A549 (cell line): Measurements from ENCODE around the gene OXSM. TPM values are rescaled to one million over a fixed set of nuclear protein-coding genes. Genes with fewer than 3 reads are reported as not detected.

Experiments used
- ATAC-seq, 2 experiments: fragments of 200-7000 bp in 1 of 2; fragments of >200 bp in 1 of 2; cut with Nextera tagmentation in 1 of 2; cut with Tn5 transposase in 1 of 2; 3 replicates each; pipeline versions ENCODE4 v1.8.0 to v1.9.1; 2018 to 2020; ENCODE audit warnings: mild to moderate bottlenecking in 1 of 2, moderate library complexity in 1 of 2
- CTCF ChIA-PET: fragments of 300-600 bp; sonication (Branson Sonifier 250); formaldehyde crosslinking; extraction: SDS; loops from one replicate; lab custom pipeline; 2021; ENCODE audit warnings: antibody characterized with exemption, inconsistent platforms; lab: Yijun Ruan, JAX
- POLR2A ChIA-PET: fragments of 350-600 bp; formaldehyde crosslinking; extraction: SDS; loops from one replicate; lab custom pipeline; 2021; ENCODE audit warnings: antibody characterized with exemption, inconsistent platforms; lab: Yijun Ruan, JAX
- DNase-seq, 2 experiments: peaks; one replicate each; pipeline versions ENCODE4 v3.0.0 to v3.0.0-alpha.2; 2011 to 2016; ENCODE audit warnings: low read depth in 1 of 2, low spot score in 1 of 2
- FAIRE-seq: peaks from 2 replicates; lab custom pipeline; 2011; peaks lifted over from hg19 to GRCh38; lab: Jason Lieb, UNC
- H3K27ac ChIP-seq, 2 experiments: fragments of >200 bp; sonication (Bioruptor Twin); formaldehyde crosslinking; 3 replicates each; pipeline ENCODE4 v1.5.1; 2016 to 2017
- H3K4me1 ChIP-seq: fragments of >200 bp; sonication (Bioruptor Twin); formaldehyde crosslinking; 3 replicates; pipeline ENCODE4 v1.6.1; 2016
- H3K4me2 ChIP-seq: fragments of >200 bp; sonication (Bioruptor Twin); formaldehyde crosslinking; 3 replicates; pipeline ENCODE4 v1.6.1; 2016
- H3K4me3 ChIP-seq: fragments of >200 bp; sonication (Bioruptor Twin); formaldehyde crosslinking; 3 replicates; pipeline ENCODE4 v1.5.1; 2016
- H3K9me3 ChIP-seq: fragments of >200 bp; sonication (Bioruptor Twin); formaldehyde crosslinking; 3 replicates; pipeline ENCODE4 v1.6.1; 2016
- BHLHE40 ChIP-seq: IDR thresholded peaks from 2 replicates; pipeline ENCODE4 v1.6.1; 2012; ENCODE audit warnings: low read depth, low read length, inconsistent platforms
- CBX2 ChIP-seq: fragments of 200-600 bp; sonication (generic); IDR thresholded peaks from 2 replicates; pipeline ENCODE4 v1.6.1; 2016; ENCODE audit warnings: low read depth, mild to moderate bottlenecking, borderline replicate concordance
- CEBPB ChIP-seq, 2 experiments: fragments of >200 bp in 1 of 2; sonication (Bioruptor Twin) in 1 of 2; formaldehyde crosslinking in 1 of 2; IDR thresholded peaks; 2 replicates each; pipeline ENCODE4 v1.6.1; 2012 to 2016
- CHD2 ChIP-seq: fragments of 150-350 bp; IDR thresholded peaks from 2 replicates; pipeline ENCODE4 v1.6.1; 2014; ENCODE audit warnings: low read length; ENCODE audit not compliant: partially characterized antibody
- CHD4 ChIP-seq: fragments of 200-600 bp; sonication (generic); IDR thresholded peaks from 2 replicates; pipeline ENCODE4 v1.6.1; 2016; ENCODE audit warnings: antibody characterized with exemption, mild to moderate bottlenecking, borderline replicate concordance
- CTCF ChIP-seq: fragments of >200 bp; sonication (Bioruptor Twin); formaldehyde crosslinking; IDR thresholded peaks from 3 replicates; pipeline ENCODE4 v1.5.1; 2016
- ESRRA ChIP-seq: fragments of 150-350 bp; IDR thresholded peaks from 2 replicates; pipeline ENCODE4 v1.6.1; 2014; ENCODE audit warnings: mild to moderate bottlenecking, low read length, borderline replicate concordance
- FOSB ChIP-seq: fragments of 250-450 bp; sonication (Bioruptor Pico); IDR thresholded peaks from 2 replicates; pipeline ENCODE4 v1.5.0; 2020; ENCODE audit warnings: mild to moderate bottlenecking, moderate library complexity
- FOSL2 ChIP-seq, 2 experiments: fragments of 450-650 bp in 1 of 2; fragments of >200 bp in 1 of 2; sonication (Bioruptor Twin) in 1 of 2; formaldehyde crosslinking; IDR thresholded peaks; 2 replicates each; pipeline versions ENCODE4 v1.5.0 to v1.6.1; 2016 to 2020; ENCODE audit warnings: mild to moderate bottlenecking in 1 of 2, moderate library complexity in 1 of 2
- FOXS1 ChIP-seq: fragments of 250-450 bp; sonication (Bioruptor Pico); IDR thresholded peaks from 2 replicates; pipeline ENCODE4 v1.5.0; 2020; ENCODE audit warnings: mild to moderate bottlenecking, moderate library complexity
- HEYL ChIP-seq: fragments of 250-450 bp; sonication (Bioruptor Pico); IDR thresholded peaks from 2 replicates; pipeline ENCODE4 v1.8.0; 2021; ENCODE audit warnings: mild to moderate bottlenecking, moderate library complexity
- HOXA7 ChIP-seq: fragments of 250-450 bp; sonication (Bioruptor Pico); IDR thresholded peaks from 2 replicates; pipeline ENCODE4 v1.5.0; 2020; ENCODE audit warnings: mild to moderate bottlenecking, moderate library complexity
- HOXB13 ChIP-seq: fragments of 250-450 bp; sonication (Bioruptor Pico); IDR thresholded peaks from 2 replicates; pipeline ENCODE4 v1.5.0; 2020; ENCODE audit warnings: low read depth, mild to moderate bottlenecking, moderate library complexity
- HOXB5 ChIP-seq: fragments of 250-450 bp; sonication (Bioruptor Pico); IDR thresholded peaks from 2 replicates; pipeline ENCODE4 v1.5.0; 2020; ENCODE audit warnings: mild to moderate bottlenecking, moderate library complexity
- KDM5A ChIP-seq: fragments of 200-600 bp; sonication (generic); IDR thresholded peaks from 2 replicates; pipeline ENCODE4 v1.6.1; 2016; ENCODE audit warnings: antibody characterized with exemption, mild to moderate bottlenecking
- NFE2L2 ChIP-seq: fragments of 150-350 bp; conservative IDR thresholded peaks from 2 replicates; pipeline ENCODE4 v1.6.1; 2014; ENCODE audit warnings: low read length
- PHF8 ChIP-seq: fragments of 200-600 bp; sonication (generic); IDR thresholded peaks from 2 replicates; pipeline ENCODE4 v1.6.1; 2016; ENCODE audit warnings: low read depth, mild to moderate bottlenecking, antibody characterized with exemption, moderate library complexity, borderline replicate concordance
- RAD21 ChIP-seq, 2 experiments: fragments of >200 bp in 1 of 2; sonication (Bioruptor Twin) in 1 of 2; formaldehyde crosslinking in 1 of 2; IDR thresholded peaks in 1 of 2; conservative IDR thresholded peaks in 1 of 2; 2 replicates in 1 of 2; 3 replicates in 1 of 2; pipeline ENCODE4 v1.6.1; 2012 to 2018; ENCODE audit warnings: inconsistent platforms in 1 of 2
- SMC3 ChIP-seq: fragments of >200 bp; sonication (Bioruptor Twin); formaldehyde crosslinking; IDR thresholded peaks from 3 replicates; pipeline ENCODE4 v1.6.1; 2018; ENCODE audit warnings: inconsistent platforms
- ZSCAN20 ChIP-seq: fragments of 250-450 bp; sonication (Bioruptor Pico); IDR thresholded peaks from 2 replicates; pipeline ENCODE4 v1.8.0; 2022; ENCODE audit warnings: mild to moderate bottlenecking, moderate library complexity
- WGBS: methylation state at CpG from one replicate; pipeline ENCODE4 v1.1.6; 2017; ENCODE audit errors: missing lambda C conversion rate; 5-methylcytosine and 5-hydroxymethylcytosine counted together
- polyA plus RNA-seq, 4 experiments: library from polyadenylated mRNA; depleted of rRNA in 3 of 4; stranded (reverse); fragments of >200 nt; fragmentation: RNase III in 1 of 4; extraction: RNeasy Plus Mini Kit Qiagen cat#74134 plus additional on column Dnase treatment in 1 of 4; gene quantifications; 2 replicates in 3 of 4; 3 replicates in 1 of 4; pipeline ENCODE4 v1.2.3, GENCODE V29; 2011 to 2017
- TF ChIP-seq, protein P1 (sequence below): fragments of 150-350 bp; IDR thresholded peaks from 2 replicates; pipeline ENCODE4 v1.6.1; 2014; ENCODE audit warnings: low read depth, mild to moderate bottlenecking, low read length
- TF ChIP-seq, protein P2 (sequence below): fragments of 200-600 bp; sonication (generic); IDR thresholded peaks from 2 replicates; pipeline ENCODE4 v1.6.1; 2016; ENCODE audit warnings: antibody characterized with exemption, mild to moderate bottlenecking, moderate library complexity
- TF ChIP-seq, protein P3 (sequence below): fragments of >200 bp; sonication (Bioruptor Twin); formaldehyde crosslinking; IDR thresholded peaks from 3 replicates; pipeline ENCODE4 v1.6.1; 2016
- TF ChIP-seq, protein P4 (sequence below): fragments of 250-450 bp; sonication (Bioruptor Pico); IDR thresholded peaks from 2 replicates; pipeline ENCODE4 v1.5.0; 2021; ENCODE audit warnings: mild to moderate bottlenecking, moderate library complexity, borderline replicate concordance

The OXSM gene
- polyA plus RNA-seq, 2 of the 4 experiments (the other 2 are of a cell fraction): 19.1 to 43.9 TPM

GRCh38 chr3:25830373-25831280 is 40.7 kb downstream of the OXSM start:
- H3K4me2 ChIP-seq: no peak overlapping the region
- TF ChIP-seq HOXB13 (CRISPR knock-in tag): no peak
- TF ChIP-seq CHD4: no peak
- no peak for TF ChIP-seq FOXS1
- no peak for TF ChIP-seq CHD2
- TF ChIP-seq CBX2: no peak
- no peak for TF ChIP-seq ZSCAN20 (CRISPR knock-in tag)
- TF ChIP-seq BHLHE40: no peak
- TF ChIP-seq HOXB5 (CRISPR knock-in tag): no peak
- TF ChIP-seq NFE2L2: no peak
- TF ChIP-seq HEYL (CRISPR knock-in tag): no peak
- no peak for TF ChIP-seq ESRRA
- TF ChIP-seq PHF8: no peak
- no peak for TF ChIP-seq FOSL2 (IDR thresholded peaks at IDR 0.05)
- no peak for TF ChIP-seq FOSL2 (CRISPR knock-in tag; IDR thresholded peaks at IDR 0.05)
- TF ChIP-seq, protein P1, sequence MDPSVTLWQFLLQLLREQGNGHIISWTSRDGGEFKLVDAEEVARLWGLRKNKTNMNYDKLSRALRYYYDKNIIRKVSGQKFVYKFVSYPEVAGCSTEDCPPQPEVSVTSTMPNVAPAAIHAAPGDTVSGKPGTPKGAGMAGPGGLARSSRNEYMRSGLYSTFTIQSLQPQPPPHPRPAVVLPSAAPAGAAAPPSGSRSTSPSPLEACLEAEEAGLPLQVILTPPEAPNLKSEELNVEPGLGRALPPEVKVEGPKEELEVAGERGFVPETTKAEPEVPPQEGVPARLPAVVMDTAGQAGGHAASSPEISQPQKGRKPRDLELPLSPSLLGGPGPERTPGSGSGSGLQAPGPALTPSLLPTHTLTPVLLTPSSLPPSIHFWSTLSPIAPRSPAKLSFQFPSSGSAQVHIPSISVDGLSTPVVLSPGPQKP: no peak
- no peak for TF ChIP-seq CEBPB (IDR thresholded peaks at IDR 0.05)
- no peak for TF ChIP-seq RAD21 (conservative IDR thresholded peaks at IDR 0.05 in 1 of 2, IDR thresholded peaks at IDR 0.05 in 1 of 2)
- TF ChIP-seq KDM5A: no peak
- TF ChIP-seq, protein P2, sequence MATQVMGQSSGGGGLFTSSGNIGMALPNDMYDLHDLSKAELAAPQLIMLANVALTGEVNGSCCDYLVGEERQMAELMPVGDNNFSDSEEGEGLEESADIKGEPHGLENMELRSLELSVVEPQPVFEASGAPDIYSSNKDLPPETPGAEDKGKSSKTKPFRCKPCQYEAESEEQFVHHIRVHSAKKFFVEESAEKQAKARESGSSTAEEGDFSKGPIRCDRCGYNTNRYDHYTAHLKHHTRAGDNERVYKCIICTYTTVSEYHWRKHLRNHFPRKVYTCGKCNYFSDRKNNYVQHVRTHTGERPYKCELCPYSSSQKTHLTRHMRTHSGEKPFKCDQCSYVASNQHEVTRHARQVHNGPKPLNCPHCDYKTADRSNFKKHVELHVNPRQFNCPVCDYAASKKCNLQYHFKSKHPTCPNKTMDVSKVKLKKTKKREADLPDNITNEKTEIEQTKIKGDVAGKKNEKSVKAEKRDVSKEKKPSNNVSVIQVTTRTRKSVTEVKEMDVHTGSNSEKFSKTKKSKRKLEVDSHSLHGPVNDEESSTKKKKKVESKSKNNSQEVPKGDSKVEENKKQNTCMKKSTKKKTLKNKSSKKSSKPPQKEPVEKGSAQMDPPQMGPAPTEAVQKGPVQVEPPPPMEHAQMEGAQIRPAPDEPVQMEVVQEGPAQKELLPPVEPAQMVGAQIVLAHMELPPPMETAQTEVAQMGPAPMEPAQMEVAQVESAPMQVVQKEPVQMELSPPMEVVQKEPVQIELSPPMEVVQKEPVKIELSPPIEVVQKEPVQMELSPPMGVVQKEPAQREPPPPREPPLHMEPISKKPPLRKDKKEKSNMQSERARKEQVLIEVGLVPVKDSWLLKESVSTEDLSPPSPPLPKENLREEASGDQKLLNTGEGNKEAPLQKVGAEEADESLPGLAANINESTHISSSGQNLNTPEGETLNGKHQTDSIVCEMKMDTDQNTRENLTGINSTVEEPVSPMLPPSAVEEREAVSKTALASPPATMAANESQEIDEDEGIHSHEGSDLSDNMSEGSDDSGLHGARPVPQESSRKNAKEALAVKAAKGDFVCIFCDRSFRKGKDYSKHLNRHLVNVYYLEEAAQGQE: no peak
- TF ChIP-seq SMC3: no peak
- TF ChIP-seq, all 56 proteins: peak for 0
- ChIA-PET CTCF (interaction anchor here (1.1 to 1.9 kb wide), 4 partner anchors 9 to 26 kb away, joined by 3 to 6 read pairs (median 4); no protein-coding TSS in a partner anchor), POLR2A (no interaction called here)
- DNase-seq: no peak
- WGBS: 55% methylated on average over 6 of the region's 6 CpGs
- FAIRE-seq: no peak
- H3K9me3 ChIP-seq: no peaks in the 10 kb centered on the region
- H3K27ac ChIP-seq: no peak overlapping the region
- no peak overlapping the region for H3K4me3 ChIP-seq
- no peak for ATAC-seq
- H3K4me1 ChIP-seq: no peaks in the 10 kb centered on the region

GRCh38 chr3:25831578-25831977 is 41.7 kb downstream of the OXSM start:
- ChIA-PET POLR2A (no interaction called here), CTCF (interaction anchor here (0.6 to 1.9 kb wide), 6 partner anchors 10 to 432 kb away, joined by 3 to 6 read pairs (median 4); no protein-coding TSS in a partner anchor)
- TF ChIP-seq SMC3 (peak; percentile 20; the same call in 1 of the 3 replicates), HOXA7 (CRISPR knock-in tag) (no peak), FOSB (CRISPR knock-in tag) (no peak), RAD21 (conservative IDR thresholded peaks at IDR 0.05 in 1 of 2, IDR thresholded peaks at IDR 0.05 in 1 of 2) (peak; percentile 17 to 21; a peak in 2 of 5 replicates), CTCF (0 out of 3 replicates have a peak, but pooled peaks have one; percentile 14), HEYL (CRISPR knock-in tag) (no peak)
- TF ChIP-seq, protein P3, sequence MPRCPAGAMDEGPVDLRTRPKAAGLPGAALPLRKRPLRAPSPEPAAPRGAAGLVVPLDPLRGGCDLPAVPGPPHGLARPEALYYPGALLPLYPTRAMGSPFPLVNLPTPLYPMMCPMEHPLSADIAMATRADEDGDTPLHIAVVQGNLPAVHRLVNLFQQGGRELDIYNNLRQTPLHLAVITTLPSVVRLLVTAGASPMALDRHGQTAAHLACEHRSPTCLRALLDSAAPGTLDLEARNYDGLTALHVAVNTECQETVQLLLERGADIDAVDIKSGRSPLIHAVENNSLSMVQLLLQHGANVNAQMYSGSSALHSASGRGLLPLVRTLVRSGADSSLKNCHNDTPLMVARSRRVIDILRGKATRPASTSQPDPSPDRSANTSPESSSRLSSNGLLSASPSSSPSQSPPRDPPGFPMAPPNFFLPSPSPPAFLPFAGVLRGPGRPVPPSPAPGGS: no peak
- TF ChIP-seq, protein P4, sequence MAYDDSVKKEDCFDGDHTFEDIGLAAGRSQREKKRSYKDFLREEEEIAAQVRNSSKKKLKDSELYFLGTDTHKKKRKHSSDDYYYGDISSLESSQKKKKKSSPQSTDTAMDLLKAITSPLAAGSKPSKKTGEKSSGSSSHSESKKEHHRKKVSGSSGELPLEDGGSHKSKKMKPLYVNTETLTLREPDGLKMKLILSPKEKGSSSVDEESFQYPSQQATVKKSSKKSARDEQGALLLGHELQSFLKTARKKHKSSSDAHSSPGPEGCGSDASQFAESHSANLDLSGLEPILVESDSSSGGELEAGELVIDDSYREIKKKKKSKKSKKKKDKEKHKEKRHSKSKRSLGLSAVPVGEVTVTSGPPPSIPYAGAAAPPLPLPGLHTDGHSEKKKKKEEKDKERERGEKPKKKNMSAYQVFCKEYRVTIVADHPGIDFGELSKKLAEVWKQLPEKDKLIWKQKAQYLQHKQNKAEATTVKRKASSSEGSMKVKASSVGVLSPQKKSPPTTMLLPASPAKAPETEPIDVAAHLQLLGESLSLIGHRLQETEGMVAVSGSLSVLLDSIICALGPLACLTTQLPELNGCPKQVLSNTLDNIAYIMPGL (CRISPR knock-in tag): no peak
- Histone ChIP-seq H3K4me1 (no peaks in the 10 kb centered on the region), H3K27ac (no peak overlapping the region), H3K4me3 (no peak overlapping the region), H3K9me3 (no peaks in the 10 kb centered on the region), H3K4me2 (no peak overlapping the region)
- DNase-seq: peak in 1 of 2 experiments; percentile 42
- ATAC-seq: peak; percentile 74 to 78; a peak in 5 of 6 replicates
- 0% methylated on average over 3 of the region's 3 CpGs for WGBS
- FAIRE-seq: no peak
